ENCODE data around the gene RNF135. TPM values are rescaled to one million over a fixed set of nuclear protein-coding genes. Genes with fewer than 3 reads are reported as not detected.

Gene RNF135
- polyA plus RNA-seq (2011; rRNA removed) (35.0 and 43.1 TPM in 2 replicates), polyA plus RNA-seq (2017; fragmentation: RNase III; extraction: RNeasy Plus Mini Kit Qiagen cat#74134 plus additional on column Dnase treatment) (23.1 to 25.8 TPM (median 24.7 TPM) in 3 replicates), polyA minus RNA-seq (2011; rRNA and poly(A)+ RNA removed) (19.1 and 20.7 TPM in 2 replicates)
- 26.1 and 35.3 TPM in 2 replicates for polyA plus RNA-seq (2012; cell fraction: cytosol; rRNA removed)
- 18.7 and 21.8 TPM in 2 replicates for polyA plus RNA-seq (2012; cell fraction: nucleus; rRNA removed)

DNA sequence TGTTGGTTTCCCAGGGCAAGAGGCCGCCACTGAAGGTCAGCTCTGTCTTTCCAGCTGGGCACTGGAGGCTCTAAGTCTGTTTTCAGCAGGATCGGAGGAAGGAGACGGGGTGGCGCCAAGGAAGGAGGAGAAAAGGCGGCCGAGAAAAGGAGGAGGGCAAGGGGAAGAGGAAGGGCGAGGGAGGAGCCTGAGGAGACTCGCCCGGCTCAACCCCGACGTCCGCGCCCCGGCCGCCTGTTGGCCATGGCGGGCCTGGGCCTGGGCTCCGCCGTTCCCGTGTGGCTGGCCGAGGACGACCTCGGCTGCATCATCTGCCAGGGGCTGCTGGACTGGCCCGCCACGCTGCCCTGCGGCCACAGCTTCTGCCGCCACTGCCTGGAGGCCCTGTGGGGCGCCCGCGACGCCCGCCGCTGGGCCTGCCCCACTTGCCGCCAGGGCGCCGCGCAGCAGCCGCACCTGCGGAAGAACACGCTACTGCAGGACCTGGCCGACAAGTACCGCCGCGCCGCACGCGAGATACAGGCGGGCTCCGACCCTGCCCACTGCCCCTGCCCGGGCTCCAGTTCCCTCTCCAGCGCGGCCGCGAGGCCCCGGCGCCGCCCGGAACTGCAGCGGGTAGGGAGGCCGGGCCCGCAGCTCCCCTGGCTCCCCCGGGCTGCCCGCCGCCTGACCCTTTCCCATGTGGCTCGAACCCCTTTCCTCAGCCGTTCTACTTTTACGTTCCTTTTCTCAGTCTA lies at the start of gene RNF135:
Gene RNF135 (plus strand): TSS at position 209 of the 737 bp plus-strand sequence. CDS start 35 bp downstream, at position 244.
- ChIA-PET CTCF (interaction anchor here (0.7 to 2.3 kb wide), 17 partner anchors 11 to 554 kb away, joined by 3 to 9 read pairs (median 4); partner anchors contain the start of gene TEFM), POLR2A (interaction anchor here (0.6 to 2.6 kb wide), 12 partner anchors 10 to 235 kb away, joined by 3 to 15 read pairs (median 4); partner anchors contain the start of genes CRLF3, NF1 and TEFM)
- DNase-seq (ENCODE audit: low read depth in 1 of 2, low spot score in 1 of 2): peak; percentile 95
- FAIRE-seq: no peak
- H3K27ac ChIP-seq: peak within 1 kb of the TSS; percentile 84 to 91
- ATAC-seq: peak; percentile 94 to 95
- H3K4me3 ChIP-seq: peak within 1 kb of the TSS; percentile 60
- H3K4me2 ChIP-seq: peak within 1 kb of the TSS; percentile 74
- WGBS (ENCODE audit: missing lambda C conversion rate): under 1% methylated on average over 41 of the region's 66 CpGs
- peaks cover 11% of the 10 kb centered on the region for H3K9me3 ChIP-seq
- peaks cover 10% of the 10 kb centered on the region for H3K4me1 ChIP-seq
- TF ChIP-seq EHF (CRISPR knock-in tag; IDR thresholded peaks at IDR 0.05) (peak; percentile 62; the same call in 1 of the 2 replicates), SREBF2 (IDR thresholded peaks at IDR 0.05) (no peak), JUNB (IDR thresholded peaks at IDR 0.05) (no peak), KDM1A (IDR thresholded peaks at IDR 0.05; ENCODE audit: low read depth) (peak; percentile 44; the same call in 1 of the 2 replicates), CBX8 (IDR thresholded peaks at IDR 0.05) (no peak), RAD21 (conservative IDR thresholded peaks at IDR 0.05 in 1 of 2, IDR thresholded peaks at IDR 0.05 in 1 of 2) (peak; percentile 11 to 16; a peak in 1 of 5 replicates), KDM5A (IDR thresholded peaks at IDR 0.05) (no peak), ELK1 (IDR thresholded peaks at IDR 0.05; ENCODE audit: low read depth, low read length) (no peak), FOXS1 (CRISPR knock-in tag; IDR thresholded peaks at IDR 0.05) (no peak), POLR2A (IDR thresholded peaks at IDR 0.05; ENCODE audit: low read length) (peak; percentile 99), MAFK (IDR thresholded peaks at IDR 0.05; ENCODE audit: partially characterized antibody) (no peak), FOSB (CRISPR knock-in tag; IDR thresholded peaks at IDR 0.05) (no peak), FOSL2 (IDR thresholded peaks at IDR 0.05) (no peak), FOSL2 (CRISPR knock-in tag; IDR thresholded peaks at IDR 0.05) (no peak; the same call in 1 of the 2 replicates), ZSCAN20 (CRISPR knock-in tag; IDR thresholded peaks at IDR 0.05) (no peak), GATA3 (IDR thresholded peaks at IDR 0.05; ENCODE audit: borderline replicate concordance) (peak; percentile 42; the same call in 1 of the 2 replicates), PBX3 (IDR thresholded peaks at IDR 0.05) (peak; percentile 18), NPAS2 (CRISPR knock-in tag; IDR thresholded peaks at IDR 0.05; ENCODE audit: borderline replicate concordance) (no peak; the same call in 1 of the 2 replicates), TFCP2L1 (CRISPR knock-in tag; IDR thresholded peaks at IDR 0.05) (no peak), NFE2L2 (conservative IDR thresholded peaks at IDR 0.05; ENCODE audit: low read length) (no peak), HOXB13 (CRISPR knock-in tag; IDR thresholded peaks at IDR 0.05; ENCODE audit: low read depth) (peak; percentile 84), NR3C1 (IDR thresholded peaks at IDR 0.05) (no peak), HOXA7 (CRISPR knock-in tag; IDR thresholded peaks at IDR 0.05) (no peak), HDAC2 (IDR thresholded peaks at IDR 0.05) (no peak), RCOR1 (IDR thresholded peaks at IDR 0.05; ENCODE audit: low read depth, low read length) (no peak), JUN (IDR thresholded peaks at IDR 0.05) (peak; percentile 95 to 99), HMGXB4 (CRISPR knock-in tag; IDR thresholded peaks at IDR 0.05; ENCODE audit: borderline replicate concordance) (peak; percentile 97), SMC3 (IDR thresholded peaks at IDR 0.05) (peak; percentile 6; the same call in 2 of the 3 replicates), ESRRA (IDR thresholded peaks at IDR 0.05; ENCODE audit: borderline replicate concordance, low read length) (no peak), RFX5 (IDR thresholded peaks at IDR 0.05) (no peak), EP300 (IDR thresholded peaks at IDR 0.05) (no peak), ZC3H11A (IDR thresholded peaks at IDR 0.05) (no peak), MAZ (IDR thresholded peaks at IDR 0.05; ENCODE audit: borderline replicate concordance, low read depth, low read length) (0 out of 2 replicates have a peak, but pooled peaks have one; percentile 31), ZFP36 (IDR thresholded peaks at IDR 0.05; ENCODE audit: borderline replicate concordance, partially characterized antibody) (no peak), BHLHE40 (IDR thresholded peaks at IDR 0.05; ENCODE audit: low read depth, low read length) (no peak), CHD4 (IDR thresholded peaks at IDR 0.05; ENCODE audit: borderline replicate concordance) (no peak), MYC (IDR thresholded peaks at IDR 0.05; ENCODE audit: borderline replicate concordance, low read length) (peak; percentile 91)
- TF ChIP-seq, protein P1, sequence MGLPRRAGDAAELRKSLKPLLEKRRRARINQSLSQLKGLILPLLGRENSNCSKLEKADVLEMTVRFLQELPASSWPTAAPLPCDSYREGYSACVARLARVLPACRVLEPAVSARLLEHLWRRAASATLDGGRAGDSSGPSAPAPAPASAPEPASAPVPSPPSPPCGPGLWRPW (IDR thresholded peaks at IDR 0.05): no peak
- TF ChIP-seq, protein P2, sequence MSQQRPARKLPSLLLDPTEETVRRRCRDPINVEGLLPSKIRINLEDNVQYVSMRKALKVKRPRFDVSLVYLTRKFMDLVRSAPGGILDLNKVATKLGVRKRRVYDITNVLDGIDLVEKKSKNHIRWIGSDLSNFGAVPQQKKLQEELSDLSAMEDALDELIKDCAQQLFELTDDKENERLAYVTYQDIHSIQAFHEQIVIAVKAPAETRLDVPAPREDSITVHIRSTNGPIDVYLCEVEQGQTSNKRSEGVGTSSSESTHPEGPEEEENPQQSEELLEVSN (IDR thresholded peaks at IDR 0.05; ENCODE audit: borderline replicate concordance, low read depth): peak; percentile 10; the same call in 1 of the 2 replicates

All from A549 (cell line).